ENCODE results near the gene CEP295NL. TPM values are rescaled to one million over a fixed set of nuclear protein-coding genes. Genes with fewer than 3 reads are reported as not detected.

The CEP295NL gene
- total and polyA plus RNA-seq, 7 donors: 0.04 to 0.52 (median 0.39) TPM; not detected in 2

DNA sequence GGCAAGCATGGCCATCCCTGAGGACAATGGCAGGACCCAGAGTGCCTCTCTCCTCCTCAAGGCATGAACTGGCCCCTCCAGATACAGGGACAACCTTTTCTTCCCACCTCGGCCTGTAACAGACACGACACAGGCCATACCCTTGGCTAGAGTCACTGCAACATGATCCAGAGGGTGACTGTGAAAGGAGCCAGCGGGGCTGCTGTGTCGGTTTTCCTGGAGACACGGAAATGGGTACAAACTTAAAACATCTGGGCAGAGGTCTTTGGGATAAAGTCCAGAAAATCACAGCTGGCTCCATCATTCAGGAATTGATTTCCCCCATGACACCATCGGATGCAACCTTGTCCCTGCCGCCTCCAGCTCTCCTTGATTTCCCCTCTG lies 5.3 kb downstream of the CEP295NL start:
- TF ChIP-seq, protein P1, sequence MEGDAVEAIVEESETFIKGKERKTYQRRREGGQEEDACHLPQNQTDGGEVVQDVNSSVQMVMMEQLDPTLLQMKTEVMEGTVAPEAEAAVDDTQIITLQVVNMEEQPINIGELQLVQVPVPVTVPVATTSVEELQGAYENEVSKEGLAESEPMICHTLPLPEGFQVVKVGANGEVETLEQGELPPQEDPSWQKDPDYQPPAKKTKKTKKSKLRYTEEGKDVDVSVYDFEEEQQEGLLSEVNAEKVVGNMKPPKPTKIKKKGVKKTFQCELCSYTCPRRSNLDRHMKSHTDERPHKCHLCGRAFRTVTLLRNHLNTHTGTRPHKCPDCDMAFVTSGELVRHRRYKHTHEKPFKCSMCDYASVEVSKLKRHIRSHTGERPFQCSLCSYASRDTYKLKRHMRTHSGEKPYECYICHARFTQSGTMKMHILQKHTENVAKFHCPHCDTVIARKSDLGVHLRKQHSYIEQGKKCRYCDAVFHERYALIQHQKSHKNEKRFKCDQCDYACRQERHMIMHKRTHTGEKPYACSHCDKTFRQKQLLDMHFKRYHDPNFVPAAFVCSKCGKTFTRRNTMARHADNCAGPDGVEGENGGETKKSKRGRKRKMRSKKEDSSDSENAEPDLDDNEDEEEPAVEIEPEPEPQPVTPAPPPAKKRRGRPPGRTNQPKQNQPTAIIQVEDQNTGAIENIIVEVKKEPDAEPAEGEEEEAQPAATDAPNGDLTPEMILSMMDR (IDR thresholded peaks at IDR 0.05): no peak
- Histone ChIP-seq H3K27me3 (ENCODE audit: insufficient read depth in 3 of 3, low read length in 2 of 3) (no peaks in the 10 kb centered on the region), H3K9me3 (no peaks in the 10 kb centered on the region), H3K4me1 (peaks cover 34% of the 10 kb centered on the region), H3K4me3 (no peak overlapping the region), H3K36me3 (ENCODE audit: insufficient read depth in 1 of 2, low read depth in 1 of 2) (no peaks in the 10 kb centered on the region), H3K27ac (no peak overlapping the region)
- 26 to 35% (median 28%) methylated on average over 7 of the region's 7 CpGs for WGBS, 3 donors
- DNase-seq (no peak), ATAC-seq (peak; percentile 37 to 61 (median 54))
- intact Hi-C loops (cut with DNase I): no loop called here

GRCh38 chr17:78896834-78897663 lies 6.0 kb downstream of the CEP295NL start:
- no peak overlapping the region for H3K4me3 ChIP-seq
- no peaks in the 10 kb centered on the region for H3K9me3 ChIP-seq
- ATAC-seq (no peak), DNase-seq (no peak)
- no peaks in the 10 kb centered on the region for H3K27me3 ChIP-seq (ENCODE audit: insufficient read depth in 3 of 3, low read length in 2 of 3)
- H3K4me1 ChIP-seq: peaks cover 34% of the 10 kb centered on the region
- H3K27ac ChIP-seq: peak overlapping the region; percentile 4
- 63 to 78% (median 67%) methylated on average over 33 to 34 of the region's 34 CpGs for WGBS, 3 donors
- H3K36me3 ChIP-seq (ENCODE audit: insufficient read depth in 1 of 2, low read depth in 1 of 2): no peaks in the 10 kb centered on the region
- intact Hi-C loops (cut with DNase I): no loop called here
- TF ChIP-seq, protein P1 (IDR thresholded peaks at IDR 0.05): no peak

DNA sequence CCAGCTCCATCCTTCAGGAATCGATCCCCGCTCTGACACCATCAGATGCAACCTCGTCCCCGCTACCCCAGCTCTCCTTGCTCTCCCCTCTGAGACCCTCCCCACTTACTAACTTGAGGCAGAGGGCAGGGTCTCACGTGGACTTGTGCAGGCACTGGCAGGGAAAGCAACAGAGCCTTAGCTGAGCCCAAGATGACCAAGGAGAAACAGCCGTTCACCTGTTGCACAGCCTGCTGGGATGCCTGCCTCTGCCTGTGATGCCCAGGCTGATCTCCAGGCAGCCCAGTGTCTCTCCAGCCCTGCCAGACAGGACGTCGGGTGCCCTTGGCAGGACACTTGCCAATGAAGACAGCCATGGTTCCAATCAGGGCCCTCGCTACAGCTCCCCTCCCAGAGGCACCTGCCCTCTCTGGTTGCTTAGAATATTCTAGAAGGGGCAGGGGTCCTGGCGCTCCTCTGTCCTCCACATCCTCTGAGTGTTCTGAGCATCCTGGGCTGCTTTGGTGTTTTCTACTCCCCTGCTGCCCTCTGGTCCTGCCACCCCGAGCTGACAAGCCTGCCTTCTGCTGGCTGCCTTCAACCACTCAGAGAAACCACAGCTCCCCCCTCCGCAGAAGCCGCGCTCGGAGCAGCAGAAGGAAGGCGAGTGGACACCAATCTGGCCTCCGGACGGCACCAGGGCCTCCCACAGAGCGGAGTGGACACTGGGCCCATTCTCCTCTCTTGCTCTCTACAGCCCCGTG lies 6.7 kb downstream of the CEP295NL start:
- no peaks in the 10 kb centered on the region for H3K9me3 ChIP-seq
- no peak for DNase-seq
- 60 to 66% (median 63%) methylated on average over 19 to 20 of the region's 20 CpGs for WGBS, 3 donors
- H3K36me3 ChIP-seq (ENCODE audit: insufficient read depth in 1 of 2, low read depth in 1 of 2): no peaks in the 10 kb centered on the region
- no peaks in the 10 kb centered on the region for H3K27me3 ChIP-seq (ENCODE audit: insufficient read depth in 3 of 3, low read length in 2 of 3)
- H3K27ac ChIP-seq: peak overlapping the region; percentile 4
- intact Hi-C loops (cut with DNase I): no loop called here
- H3K4me1 ChIP-seq: peaks cover 34% of the 10 kb centered on the region
- peak in 3 of 4 donors; percentile 12 to 26 (median 19) for ATAC-seq
- H3K4me3 ChIP-seq: no peak overlapping the region
- TF ChIP-seq, protein P1 (IDR thresholded peaks at IDR 0.05): no peak

- no peak overlapping the region for H3K4me3 ChIP-seq
Observed at GRCh38 chr17:78895322-78895721, 7.7 kb downstream of the CEP295NL start.

More at GRCh38 chr17:78895322-78895721, 7.7 kb downstream of the CEP295NL start:
- intact Hi-C loops (cut with DNase I): no loop called here
- TF ChIP-seq, protein P1 (IDR thresholded peaks at IDR 0.05): no peak
- no peaks in the 10 kb centered on the region for H3K27me3 ChIP-seq (ENCODE audit: insufficient read depth in 3 of 3, low read length in 2 of 3)
- peaks cover 34% of the 10 kb centered on the region for H3K4me1 ChIP-seq
- no peaks in the 10 kb centered on the region for H3K36me3 ChIP-seq (ENCODE audit: insufficient read depth in 1 of 2, low read depth in 1 of 2)
- DNase-seq (peak in 1 of 2 donors; percentile 23), ATAC-seq (peak; percentile 46 to 60 (median 54))
- 7 to 11% (median 9%) methylated on average over 5 of the region's 5 CpGs for WGBS, 3 donors
- no peaks in the 10 kb centered on the region for H3K9me3 ChIP-seq
- H3K27ac ChIP-seq: no peak overlapping the region

Measured in psoas muscle (tissue), 8 donors.